ENCODE results near the gene CYFIP2.

- TF ChIP-seq USF2 (IDR thresholded peaks at IDR 0.05; ENCODE audit: low read length) = no peak
- TF ChIP-seq CREB1 (IDR thresholded peaks at IDR 0.05) = no peak
- no peak for TF ChIP-seq BRCA1 (IDR thresholded peaks at IDR 0.05; ENCODE audit: low read depth, low read length)
- TF ChIP-seq ZNF274 (IDR thresholded peaks at IDR 0.05; ENCODE audit: borderline replicate concordance, extremely low read depth, low read length) = no peak
Measured at GRCh38 chr5:157269165-157269671, 3.3 kb downstream of the CYFIP2 start.

All from H1 (cell line).